ENCODE results near the gene NR6A1.

Gene NR6A1

DNA sequence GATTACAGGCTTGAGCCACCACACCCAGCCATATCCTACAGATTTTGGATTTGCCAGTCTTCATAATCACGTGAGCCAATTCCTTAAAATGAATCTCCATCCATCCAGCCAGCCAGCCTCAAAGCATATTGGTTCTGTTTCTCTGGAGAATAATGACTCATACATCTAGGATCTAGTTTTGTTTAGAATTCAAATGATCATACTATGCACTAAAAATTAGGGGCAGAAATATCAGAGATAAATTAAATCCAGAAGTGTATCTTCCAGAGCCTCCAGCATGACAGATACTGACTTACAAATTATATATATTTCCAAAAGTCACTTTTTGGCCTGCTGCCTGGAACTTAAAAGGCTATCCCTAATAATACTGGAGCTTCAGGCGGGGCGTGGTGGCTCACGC is 144.8 kb downstream of the NR6A1 start:
- no peak for DNase-seq (ENCODE audit: low read depth)
- H3K4me3 ChIP-seq (ENCODE audit: control insufficient read depth, low read depth, low read length) = no peak overlapping the region
- TF ChIP-seq, protein P1, sequence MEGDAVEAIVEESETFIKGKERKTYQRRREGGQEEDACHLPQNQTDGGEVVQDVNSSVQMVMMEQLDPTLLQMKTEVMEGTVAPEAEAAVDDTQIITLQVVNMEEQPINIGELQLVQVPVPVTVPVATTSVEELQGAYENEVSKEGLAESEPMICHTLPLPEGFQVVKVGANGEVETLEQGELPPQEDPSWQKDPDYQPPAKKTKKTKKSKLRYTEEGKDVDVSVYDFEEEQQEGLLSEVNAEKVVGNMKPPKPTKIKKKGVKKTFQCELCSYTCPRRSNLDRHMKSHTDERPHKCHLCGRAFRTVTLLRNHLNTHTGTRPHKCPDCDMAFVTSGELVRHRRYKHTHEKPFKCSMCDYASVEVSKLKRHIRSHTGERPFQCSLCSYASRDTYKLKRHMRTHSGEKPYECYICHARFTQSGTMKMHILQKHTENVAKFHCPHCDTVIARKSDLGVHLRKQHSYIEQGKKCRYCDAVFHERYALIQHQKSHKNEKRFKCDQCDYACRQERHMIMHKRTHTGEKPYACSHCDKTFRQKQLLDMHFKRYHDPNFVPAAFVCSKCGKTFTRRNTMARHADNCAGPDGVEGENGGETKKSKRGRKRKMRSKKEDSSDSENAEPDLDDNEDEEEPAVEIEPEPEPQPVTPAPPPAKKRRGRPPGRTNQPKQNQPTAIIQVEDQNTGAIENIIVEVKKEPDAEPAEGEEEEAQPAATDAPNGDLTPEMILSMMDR (IDR thresholded peaks at IDR 0.05; ENCODE audit: control insufficient read depth, insufficient read depth, low read depth, low read length, missing control alignments) = no peak

GRCh38 chr9:124625087-124625486 is 146.0 kb downstream of the NR6A1 start:
- DNase-seq (ENCODE audit: low read depth) = no peak
- no peak overlapping the region for H3K4me3 ChIP-seq (ENCODE audit: control insufficient read depth, low read depth, low read length)
- TF ChIP-seq, protein P1 (IDR thresholded peaks at IDR 0.05; ENCODE audit: control insufficient read depth, insufficient read depth, low read depth, low read length, missing control alignments) = no peak

GRCh38 chr9:124624735-124624992 is 146.4 kb downstream of the NR6A1 start:
- TF ChIP-seq, protein P1 (IDR thresholded peaks at IDR 0.05; ENCODE audit: control insufficient read depth, insufficient read depth, low read depth, low read length, missing control alignments) = no peak
- no peak overlapping the region for H3K4me3 ChIP-seq (ENCODE audit: control insufficient read depth, low read depth, low read length)
- DNase-seq (ENCODE audit: low read depth) = no peak

- TF ChIP-seq, protein P1 (IDR thresholded peaks at IDR 0.05; ENCODE audit: control insufficient read depth, insufficient read depth, low read depth, low read length, missing control alignments) = no peak
- no peak for DNase-seq (ENCODE audit: low read depth)
- H3K4me3 ChIP-seq (ENCODE audit: control insufficient read depth, low read depth, low read length) = no peak overlapping the region
Measured at GRCh38 chr9:124623966-124624734, 147.0 kb downstream of the NR6A1 start.

DNA sequence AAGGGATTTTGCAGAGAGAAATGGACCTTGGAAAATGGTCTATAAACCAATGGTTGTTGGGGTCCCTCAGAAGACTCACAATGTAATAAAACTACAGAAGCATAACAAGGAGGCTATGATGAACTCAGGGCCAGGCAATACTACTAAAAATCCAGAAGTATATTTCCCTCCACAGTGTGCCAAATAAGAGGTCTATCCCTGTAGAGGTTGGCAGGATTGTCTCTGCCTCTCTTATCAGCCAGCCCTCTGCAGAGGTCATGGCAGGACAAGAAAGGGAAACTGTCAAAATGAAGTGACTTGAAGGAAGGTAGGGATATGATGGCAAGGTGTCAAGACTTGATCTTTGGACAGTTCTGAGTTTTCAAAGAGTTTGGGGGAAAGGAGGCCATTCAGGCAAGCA is 148.2 kb downstream of the NR6A1 start:
- DNase-seq (ENCODE audit: low read depth) = no peak
- no peak overlapping the region for H3K4me3 ChIP-seq (ENCODE audit: control insufficient read depth, low read depth, low read length)
- TF ChIP-seq, protein P1 (IDR thresholded peaks at IDR 0.05; ENCODE audit: control insufficient read depth, insufficient read depth, low read depth, low read length, missing control alignments) = no peak

DNA sequence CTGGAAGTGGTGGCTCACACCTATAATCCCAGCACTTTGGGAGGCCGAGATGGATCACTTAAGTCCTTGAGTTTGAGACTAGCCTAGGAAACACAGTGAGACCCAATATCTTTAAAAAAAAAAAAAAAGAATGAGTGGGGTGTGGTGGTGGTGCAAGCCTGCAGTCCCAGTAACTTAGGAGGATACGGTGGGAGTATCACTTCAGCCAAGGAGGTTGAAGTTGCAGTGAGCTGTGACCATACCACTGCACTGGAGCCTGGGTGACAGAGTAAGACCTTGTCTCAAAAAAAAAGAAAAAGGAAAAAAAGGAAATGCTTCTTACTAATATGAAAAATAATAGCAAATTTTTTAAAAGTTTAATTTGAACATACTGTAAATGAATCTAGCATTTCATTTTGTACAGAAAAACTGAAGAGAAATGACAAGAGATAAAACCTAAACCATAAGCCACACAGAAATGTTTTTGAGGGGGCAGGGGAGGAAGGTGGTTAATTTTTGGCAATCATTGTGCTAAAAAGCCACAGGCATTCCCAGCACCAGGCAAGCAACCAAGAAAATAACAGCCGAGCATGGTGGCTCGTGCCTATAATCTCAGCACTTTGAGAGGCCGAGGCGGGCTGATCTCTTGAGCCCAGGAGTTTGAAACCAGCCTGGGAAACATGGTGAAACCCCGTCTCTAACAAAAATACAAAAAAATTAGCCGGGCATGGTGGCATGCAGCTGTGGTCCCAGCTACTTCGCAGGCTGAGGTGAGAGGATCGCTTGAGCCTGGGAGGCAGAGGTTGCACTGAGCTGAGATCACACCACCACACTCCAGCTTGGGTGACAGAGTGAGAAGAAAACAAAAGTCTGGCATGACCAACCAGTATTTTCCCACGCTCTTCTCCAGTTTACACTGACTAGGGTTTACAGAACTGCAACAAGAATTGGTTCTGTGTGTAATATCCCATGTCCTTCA is 149.5 kb downstream of the NR6A1 start:
- TF ChIP-seq, protein P1 (IDR thresholded peaks at IDR 0.05; ENCODE audit: control insufficient read depth, insufficient read depth, low read depth, low read length, missing control alignments) = no peak
- peak; percentile 32 for DNase-seq (ENCODE audit: low read depth)
- H3K4me3 ChIP-seq (ENCODE audit: control insufficient read depth, low read depth, low read length) = no peak overlapping the region
